ENCODE data around the gene EFCAB7.
A peak's percentile ranks its signal among the peaks of the same experiment; 100 is the strongest.

Gene EFCAB7

DNA sequence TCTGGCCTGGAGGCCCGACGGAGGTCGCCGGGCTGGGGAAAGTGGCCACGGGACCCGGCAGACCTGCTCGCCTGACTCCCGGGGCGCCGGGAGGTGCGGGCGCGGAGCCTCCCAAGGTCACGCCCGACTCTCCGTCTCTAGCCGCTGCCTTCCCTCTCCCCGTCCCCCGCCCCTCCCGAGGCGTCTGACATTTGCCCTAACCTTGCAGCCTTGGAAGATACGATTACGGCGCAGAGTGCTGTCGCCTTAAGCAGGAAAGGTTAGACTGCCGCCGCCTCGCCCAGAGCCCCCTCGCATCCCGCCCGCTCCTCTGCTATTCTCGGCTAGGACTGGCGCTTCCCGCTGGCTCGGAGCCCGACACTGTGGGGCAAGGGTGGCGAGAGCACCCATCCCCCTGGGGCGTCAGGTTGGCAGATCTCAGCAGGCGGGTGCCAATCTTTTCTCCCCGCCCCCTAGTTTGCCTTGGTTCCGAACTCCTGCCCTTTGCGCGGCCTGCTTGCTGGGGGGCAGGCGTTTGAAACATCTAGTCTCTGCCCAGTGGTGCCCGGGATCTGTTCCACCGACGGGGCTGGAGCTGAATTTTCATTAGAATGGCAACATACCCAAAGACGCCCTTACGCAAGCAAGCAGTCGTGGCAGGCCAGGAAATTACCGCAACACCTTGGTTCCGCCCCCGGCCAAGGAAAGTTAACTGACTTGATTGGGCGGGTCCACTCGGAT is 70.7 kb downstream of the EFCAB7 start (continued):
- TF ChIP-seq ZNF324 (tag by site-specific recombination; IDR thresholded peaks at IDR 0.05) (no peak), ZNF10 (tag by site-specific recombination; IDR thresholded peaks at IDR 0.05) (no peak)

DNA sequence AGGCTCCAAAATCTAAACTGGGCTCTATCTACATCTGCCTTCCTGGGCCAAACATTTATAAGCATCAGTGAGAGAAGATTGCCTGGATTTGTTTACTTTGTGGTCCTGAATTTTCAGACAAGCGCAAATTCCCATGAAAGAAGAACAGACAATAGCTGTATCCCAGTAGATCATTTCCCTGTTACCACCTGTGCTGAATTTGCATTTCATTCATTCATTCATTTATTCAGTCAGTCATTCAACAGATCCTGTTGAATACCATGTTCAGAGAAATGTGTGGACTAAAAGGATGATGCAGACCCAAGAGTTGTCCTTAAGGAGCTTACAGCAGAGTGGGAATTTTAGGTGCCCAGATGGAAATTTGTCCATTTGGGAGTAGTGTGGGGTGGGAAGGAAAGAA is 72.1 kb downstream of the EFCAB7 start:
- Histone ChIP-seq H3K4me1 (ENCODE audit: control insufficient read depth, insufficient read depth, low read length) (peaks cover 2% of the 10 kb centered on the region; the same call in 1 of the 2 replicates), H3K27ac (ENCODE audit: extremely low read depth, low read depth, low read length) (no peak overlapping the region), H3K36me3 (ENCODE audit: control insufficient read depth in 2 of 2, insufficient read depth in 1 of 2, low read length in 2 of 2) (peaks cover 0 to 4% of the 10 kb centered on the region in 2 experiments; a peak in 1 of 3 replicates), H3K9me3 (ENCODE audit: control insufficient read depth, insufficient read depth, low read depth, low read length) (no peaks in the 10 kb centered on the region), H3K4me3 (ENCODE audit: low read depth, low read length) (no peak overlapping the region)
- POLR2A ChIA-PET, result no interaction called here
- CTCF ChIA-PET, result interaction anchor here (0.6 to 1.0 kb wide), 2 partner anchors 268 to 270 kb away, joined by 3 read pairs; no protein-coding TSS in a partner anchor
- no peak for TF ChIP-seq ZNF768 (tag by site-specific recombination; IDR thresholded peaks at IDR 0.05)
- TF ChIP-seq SCRT2 (tag by site-specific recombination; IDR thresholded peaks at IDR 0.05), result peak; percentile 38; the same call in 1 of the 2 replicates
- TF ChIP-seq ZNF610 (tag by site-specific recombination; IDR thresholded peaks at IDR 0.05; ENCODE audit: borderline replicate concordance), result no peak
- TF ChIP-seq ZNF501 (tag by site-specific recombination; IDR thresholded peaks at IDR 0.05), result no peak
- TF ChIP-seq ZNF24 (tag by site-specific recombination; IDR thresholded peaks at IDR 0.05), result peak; percentile 80; the same call in 1 of the 2 replicates

GRCh38 chr1:63599799-63600198 is 76.5 kb downstream of the EFCAB7 start:
- Histone ChIP-seq H3K4me3 (ENCODE audit: low read depth, low read length) (no peak overlapping the region), H3K9me3 (ENCODE audit: control insufficient read depth, insufficient read depth, low read depth, low read length) (no peaks in the 10 kb centered on the region), H3K36me3 (ENCODE audit: control insufficient read depth in 2 of 2, insufficient read depth in 1 of 2, low read length in 2 of 2) (peaks cover 0 to 4% of the 10 kb centered on the region in 2 experiments; a peak in 1 of 3 replicates), H3K27ac (ENCODE audit: extremely low read depth, low read depth, low read length) (no peak overlapping the region), H3K4me1 (ENCODE audit: control insufficient read depth, insufficient read depth, low read length) (no peaks in the 10 kb centered on the region)
- ChIA-PET POLR2A (no interaction called here), CTCF (no interaction called here)
- no peak for TF ChIP-seq SCRT2 (tag by site-specific recombination; IDR thresholded peaks at IDR 0.05)
- TF ChIP-seq ZBTB7A (tag by site-specific recombination; IDR thresholded peaks at IDR 0.05; ENCODE audit: low read depth), result no peak
- TF ChIP-seq ZSCAN23 (tag by site-specific recombination; IDR thresholded peaks at IDR 0.05), result no peak
- TF ChIP-seq, protein P1, sequence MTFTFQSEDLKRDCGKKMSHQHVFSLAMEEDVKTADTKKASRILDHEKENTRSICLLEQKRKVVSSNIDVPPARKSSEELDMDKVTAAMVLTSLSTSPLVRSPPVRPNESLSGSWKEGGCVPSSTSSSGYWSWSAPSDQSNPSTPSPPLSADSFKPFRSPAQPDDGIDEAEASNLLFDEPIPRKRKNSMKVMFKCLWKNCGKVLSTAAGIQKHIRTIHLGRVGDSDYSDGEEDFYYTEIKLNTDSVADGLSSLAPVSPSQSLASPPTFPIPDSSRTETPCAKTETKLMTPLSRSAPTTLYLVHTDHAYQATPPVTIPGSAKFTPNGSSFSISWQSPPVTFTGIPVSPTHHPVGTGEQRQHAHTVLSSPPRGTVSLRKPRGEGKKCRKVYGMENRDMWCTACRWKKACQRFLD (tag by site-specific recombination; IDR thresholded peaks at IDR 0.05), result no peak
- TF ChIP-seq ZNF660 (tag by site-specific recombination; IDR thresholded peaks at IDR 0.05), result no peak
- no peak for TF ChIP-seq ZNF473 (tag by site-specific recombination; IDR thresholded peaks at IDR 0.05)
- no peak for TF ChIP-seq ZNF112 (tag by site-specific recombination; IDR thresholded peaks at IDR 0.05)
- TF ChIP-seq ZNF157 (tag by site-specific recombination; IDR thresholded peaks at IDR 0.05), result no peak
- TF ChIP-seq TRIM28 (IDR thresholded peaks at IDR 0.05; ENCODE audit: borderline replicate concordance, low read length), result no peak
- TF ChIP-seq, protein P2, sequence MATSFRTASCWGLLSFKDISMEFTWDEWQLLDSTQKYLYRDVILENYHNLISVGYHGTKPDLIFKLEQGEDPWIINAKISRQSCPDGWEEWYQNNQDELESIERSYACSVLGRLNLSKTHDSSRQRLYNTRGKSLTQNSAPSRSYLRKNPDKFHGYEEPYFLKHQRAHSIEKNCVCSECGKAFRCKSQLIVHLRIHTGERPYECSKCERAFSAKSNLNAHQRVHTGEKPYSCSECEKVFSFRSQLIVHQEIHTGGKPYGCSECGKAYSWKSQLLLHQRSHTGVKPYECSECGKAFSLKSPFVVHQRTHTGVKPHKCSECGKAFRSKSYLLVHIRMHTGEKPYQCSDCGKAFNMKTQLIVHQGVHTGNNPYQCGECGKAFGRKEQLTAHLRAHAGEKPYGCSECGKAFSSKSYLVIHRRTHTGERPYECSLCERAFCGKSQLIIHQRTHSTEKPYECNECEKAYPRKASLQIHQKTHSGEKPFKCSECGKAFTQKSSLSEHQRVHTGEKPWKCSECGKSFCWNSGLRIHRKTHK (tag by site-specific recombination; IDR thresholded peaks at IDR 0.05), result no peak
- no peak for TF ChIP-seq ZNF341 (tag by site-specific recombination; IDR thresholded peaks at IDR 0.05; ENCODE audit: low read depth)

GRCh38 chr1:63600248-63600647 is 76.9 kb downstream of the EFCAB7 start:
- Histone ChIP-seq H3K9me3 (ENCODE audit: control insufficient read depth, insufficient read depth, low read depth, low read length) (no peaks in the 10 kb centered on the region), H3K4me3 (ENCODE audit: low read depth, low read length) (no peak overlapping the region), H3K4me1 (ENCODE audit: control insufficient read depth, insufficient read depth, low read length) (no peaks in the 10 kb centered on the region), H3K27ac (ENCODE audit: extremely low read depth, low read depth, low read length) (no peak overlapping the region), H3K36me3 (ENCODE audit: control insufficient read depth in 2 of 2, insufficient read depth in 1 of 2, low read length in 2 of 2) (peaks cover 0 to 4% of the 10 kb centered on the region in 2 experiments; a peak in 1 of 3 replicates)
- POLR2A ChIA-PET, result no interaction called here
- TF ChIP-seq HOXA7 (CRISPR knock-in tag; IDR thresholded peaks at IDR 0.05; ENCODE audit: borderline replicate concordance), result no peak
- peak; percentile 64; the same call in 1 of the 2 replicates for TF ChIP-seq ZNF664 (tag by site-specific recombination; IDR thresholded peaks at IDR 0.05)
- CTCF ChIA-PET, result no interaction called here
